GM18907 (cell line): ENCODE results near the gene GGCT.
A peak's percentile ranks its signal among the peaks of the same experiment; 100 is the strongest.
"Not testable (repeated sequence)": the region's sequence is repeated elsewhere in the genome, so short reads cannot be mapped to it uniquely, and the experiment has no call there.

Experiments
- ATAC-seq: cut with Tn5 transposase; IDR thresholded peaks from one replicate; pipeline ENCODE4 v1.9.1; 2021; ENCODE audit warnings: mild to moderate bottlenecking, moderate library complexity; ENCODE audit not compliant: unreplicated experiment

GGCT gene

GRCh38 chr7:30519122-30519521 is 14.5 kb upstream of the GGCT start:
- ATAC-seq: no peak

- no peak for ATAC-seq
These were observed 11.1 kb upstream of the GGCT start for GRCh38 chr7:30515761-30516160.

- no peak for ATAC-seq
These were observed 10.1 kb upstream of the GGCT start for GRCh38 chr7:30514776-30515175.

GRCh38 chr7:30514177-30514576 is 9.5 kb upstream of the GGCT start:
- ATAC-seq: no peak

DNA sequence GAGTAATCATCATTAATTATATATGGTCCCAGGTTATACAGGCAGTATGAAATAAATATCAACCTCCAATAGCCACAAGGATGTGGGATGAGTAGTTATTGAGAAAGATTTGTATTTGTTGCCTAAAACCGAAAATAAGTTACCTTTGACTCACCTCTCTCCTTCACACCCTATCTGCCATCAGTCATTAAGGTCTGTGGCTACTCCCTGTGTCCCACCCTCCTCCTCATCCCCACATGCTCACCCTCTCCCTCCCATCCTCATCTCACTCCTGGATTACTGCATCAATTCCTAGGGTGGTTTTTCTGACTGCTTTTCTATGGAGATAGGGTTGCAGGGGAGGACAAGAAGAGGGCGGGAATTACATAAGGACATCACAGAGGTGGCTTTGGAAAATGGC is 9.1 kb upstream of the GGCT start:
- no peak for ATAC-seq

GRCh38 chr7:30511973-30512662 is 7.5 kb upstream of the GGCT start:
- ATAC-seq: no peak

DNA sequence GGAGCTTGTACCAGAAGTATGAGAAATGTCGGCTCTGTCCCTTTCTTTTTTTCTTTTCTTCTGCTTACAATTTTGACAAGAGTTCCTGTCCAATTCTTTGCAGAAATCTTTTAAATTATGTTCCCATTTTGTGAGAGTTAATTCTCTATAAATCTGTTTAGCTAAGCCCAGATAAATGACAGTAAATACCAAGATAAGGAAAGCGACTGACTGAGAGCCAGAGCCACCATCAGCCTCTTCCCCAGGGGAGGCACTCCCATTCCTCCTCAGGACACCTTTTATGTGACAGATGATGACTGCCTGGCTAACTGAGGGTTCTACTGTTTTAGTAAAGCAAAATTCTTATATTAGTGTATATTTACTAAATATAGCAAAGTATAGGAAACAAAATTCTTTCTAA is 6.9 kb upstream of the GGCT start:
- no peak for ATAC-seq

DNA sequence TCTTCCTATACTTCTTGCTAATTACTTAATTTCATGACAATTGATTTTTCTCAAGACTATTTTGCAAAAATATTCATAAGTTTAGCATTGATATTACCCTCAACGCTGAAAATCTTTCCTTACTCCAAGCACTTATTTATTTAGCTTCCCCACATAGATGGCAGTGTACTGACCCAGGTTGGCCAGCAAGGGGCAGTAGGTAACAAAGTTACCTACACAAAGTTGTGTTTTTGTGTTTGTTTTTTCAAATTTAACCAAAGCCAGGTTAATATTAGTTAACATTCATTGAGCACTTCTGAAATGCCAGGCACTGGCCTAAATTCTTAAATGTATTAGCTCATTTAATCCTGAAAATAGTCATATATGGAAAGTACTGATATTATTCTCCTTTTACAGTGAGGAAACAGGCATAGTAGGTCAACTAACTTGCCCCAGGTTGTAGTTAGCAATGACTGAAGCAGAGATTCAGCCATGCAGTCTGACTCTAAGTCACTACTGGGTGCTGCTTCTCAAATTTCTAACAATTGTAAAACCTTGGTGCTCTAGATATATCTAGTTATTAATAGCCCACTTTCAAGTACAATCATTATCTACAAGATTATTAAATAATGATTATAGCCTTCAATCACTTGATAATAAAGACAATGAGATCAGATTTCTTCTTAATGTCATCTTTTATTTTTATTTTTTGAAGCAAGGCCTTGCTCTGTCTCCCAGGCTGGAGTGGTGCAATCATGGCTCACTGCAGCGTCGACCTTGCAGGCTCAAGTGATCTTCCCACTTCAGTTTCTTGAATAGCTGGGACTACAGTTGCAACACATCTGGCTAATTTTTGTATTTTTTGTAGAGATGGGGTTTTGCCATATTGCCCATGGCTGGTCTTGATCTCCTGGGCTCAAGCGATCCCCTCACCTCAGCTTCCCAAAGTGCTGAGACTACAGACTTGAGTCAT is 5.8 kb upstream of the GGCT start:
- no peak for ATAC-seq

DNA sequence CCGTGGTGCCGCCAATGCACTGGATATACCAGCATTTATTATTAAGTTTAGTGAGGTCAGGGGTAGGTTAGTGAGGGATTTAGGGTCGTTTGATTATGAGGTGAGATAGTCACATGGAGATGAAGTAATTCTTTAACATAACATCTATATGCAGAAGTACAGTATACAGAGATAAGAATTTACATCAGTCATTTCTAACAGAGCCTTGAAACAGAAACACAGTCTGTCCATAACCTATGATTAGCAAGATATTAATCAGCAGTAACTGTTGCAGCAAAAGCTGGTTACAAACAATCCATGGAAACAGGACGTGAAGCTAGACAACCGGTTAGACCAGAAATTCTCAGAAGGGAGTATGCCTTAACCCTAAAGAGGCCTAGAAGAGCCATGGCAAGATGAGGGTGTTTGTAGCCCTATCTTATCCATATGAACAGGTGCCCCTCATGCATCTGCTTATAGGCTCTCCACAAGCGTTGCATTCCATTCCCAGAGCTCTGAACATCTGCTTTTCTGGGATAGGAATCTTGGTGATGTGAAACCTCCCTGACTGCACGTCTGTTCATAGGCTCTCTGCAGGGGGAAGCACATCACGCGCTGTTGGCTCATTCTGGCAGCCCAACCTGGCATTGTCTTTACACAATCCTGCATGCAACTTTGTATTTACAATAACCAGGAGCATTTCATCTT is 4.7 kb upstream of the GGCT start:
- ATAC-seq: not testable (repeated sequence)

DNA sequence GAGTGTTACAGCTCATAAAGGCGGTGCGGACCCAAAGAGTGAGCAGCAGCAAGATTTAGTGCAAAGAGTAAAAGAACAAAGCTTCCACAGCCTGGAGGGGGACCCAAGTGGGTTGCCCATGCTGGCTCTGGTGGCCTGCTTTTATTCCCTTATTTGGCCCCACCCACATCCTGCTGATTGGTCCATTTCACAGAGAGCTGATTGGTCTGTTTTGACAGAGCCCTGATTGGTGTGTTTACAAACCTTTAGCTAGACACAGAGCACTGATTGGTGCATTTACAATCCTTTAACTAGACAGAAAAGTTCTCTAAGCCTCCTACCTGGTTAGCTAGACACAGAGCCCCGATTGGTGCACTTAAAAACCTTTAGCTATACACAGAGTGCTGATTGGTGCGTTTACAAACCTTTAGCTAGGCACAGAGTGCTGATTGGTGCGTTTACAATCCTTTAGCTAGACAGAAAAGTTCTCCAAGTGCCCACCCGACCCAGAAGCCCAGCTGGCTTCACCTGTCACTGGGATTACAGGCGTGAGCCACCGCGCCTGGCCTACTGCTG is 2.8 kb upstream of the GGCT start:
- ATAC-seq: not testable (repeated sequence)

DNA sequence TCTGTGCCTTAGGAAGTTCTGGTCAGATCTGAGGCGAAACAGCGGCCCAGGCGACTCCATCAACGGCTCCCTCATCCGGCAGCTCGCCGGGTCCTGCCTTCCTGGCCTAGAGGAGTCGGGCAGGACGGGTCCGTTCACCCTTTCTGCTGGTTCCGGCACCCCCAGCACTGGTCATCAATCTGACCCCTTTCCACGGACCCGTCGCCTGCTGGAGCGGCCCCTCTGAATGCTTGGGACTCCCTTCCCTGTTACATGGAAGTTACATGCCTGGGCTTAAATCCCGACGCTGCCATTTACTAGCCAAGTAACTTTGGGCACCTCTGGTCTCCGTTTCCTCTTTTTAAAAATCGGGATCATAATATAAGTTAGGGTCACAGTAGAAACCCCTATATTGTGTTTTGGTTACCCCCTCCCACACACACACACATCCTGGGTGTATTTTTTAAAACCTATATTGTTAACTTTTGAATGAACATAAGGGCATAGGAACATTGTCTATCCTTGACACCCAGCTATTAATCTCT is 607 bp upstream of the GGCT start:
- ATAC-seq: peak; percentile 27

DNA sequence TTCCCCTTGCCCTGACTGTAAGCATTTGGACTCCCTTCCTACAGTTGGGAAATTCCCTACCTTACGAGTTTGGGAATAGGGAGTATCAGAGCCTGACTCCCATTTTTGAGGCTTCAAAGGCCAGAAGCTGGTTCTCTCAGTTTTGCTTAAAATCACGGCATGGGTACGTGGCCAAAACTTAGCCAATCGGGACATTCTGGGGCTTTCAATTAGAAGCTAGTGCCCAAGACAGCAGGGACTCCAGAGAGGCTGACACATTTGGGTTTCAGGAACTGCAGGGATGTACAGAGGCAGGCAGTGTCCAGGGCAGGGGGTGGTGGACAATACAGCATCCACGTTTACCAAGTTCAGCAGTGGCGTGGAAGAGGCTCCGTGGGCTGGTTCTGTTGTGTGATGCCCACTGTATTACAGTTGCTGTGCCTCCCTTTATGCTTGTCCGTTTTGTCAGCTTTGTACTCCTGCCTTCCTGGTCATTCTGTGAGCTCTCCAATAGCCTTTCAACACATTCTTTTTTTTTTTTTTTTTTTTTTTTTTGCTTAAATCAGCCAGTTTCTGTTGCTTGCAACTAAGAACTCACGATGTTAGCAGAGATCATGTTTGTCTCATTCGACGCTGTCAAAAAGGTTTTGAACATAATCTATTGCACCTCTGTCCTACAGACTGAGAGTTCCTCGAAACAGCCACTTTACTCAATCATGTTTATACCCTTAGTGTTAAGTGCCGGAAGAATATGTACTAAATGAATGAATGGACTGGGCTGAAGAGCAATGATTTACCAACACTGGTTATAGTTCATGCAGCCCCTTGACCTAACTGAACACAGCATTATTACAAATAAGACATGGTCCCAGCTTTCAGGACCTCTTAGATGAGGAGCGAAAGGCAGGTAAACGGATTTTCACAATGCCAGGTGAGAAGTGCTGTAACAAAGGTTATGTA is 1.1 kb downstream of the GGCT start:
- no peak for ATAC-seq

DNA sequence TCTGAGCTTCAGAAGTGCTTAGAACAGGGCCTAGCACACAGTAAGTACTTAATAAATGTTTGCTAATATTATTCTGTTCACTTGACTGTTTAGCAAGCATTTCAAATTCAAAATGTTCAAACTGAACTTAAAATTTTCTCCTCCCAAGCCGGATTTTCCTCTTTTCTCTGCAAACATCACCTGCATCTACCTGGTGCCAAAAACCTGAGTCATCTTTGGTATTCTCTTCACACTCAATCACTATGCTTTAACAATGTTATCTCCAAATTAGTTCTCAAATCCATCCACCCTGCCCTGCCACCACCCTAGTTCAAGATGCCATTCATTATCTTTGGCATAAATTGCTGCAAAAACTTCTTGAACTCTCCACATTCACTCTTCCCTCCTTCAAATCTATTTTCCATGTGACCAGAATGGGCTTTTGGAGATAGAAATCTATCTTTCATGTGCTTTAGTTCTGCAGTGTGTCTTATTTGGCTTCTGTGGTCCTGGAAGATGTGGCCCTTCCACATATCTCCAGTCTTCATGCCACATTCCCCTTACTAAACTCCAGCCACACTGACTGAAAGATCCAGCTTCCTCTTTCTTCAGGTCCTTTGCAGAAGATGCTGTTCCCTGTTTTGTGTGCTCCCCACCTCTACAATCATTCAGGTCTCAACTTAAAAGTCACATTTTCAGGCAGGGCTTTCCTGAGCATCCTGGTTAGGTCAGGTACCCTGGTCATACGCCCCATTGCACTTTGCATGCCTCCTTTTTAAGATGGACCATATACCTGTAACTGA is 2.0 kb downstream of the GGCT start:
- no peak for ATAC-seq

GRCh38 chr7:30501264-30501663 is 3.4 kb downstream of the GGCT start:
- ATAC-seq: no peak

GRCh38 chr7:30493228-30493627 is 11.4 kb downstream of the GGCT start:
- ATAC-seq: no peak

- no peak for ATAC-seq
These were observed 13.2 kb downstream of the GGCT start for GRCh38 chr7:30491417-30491816.

DNA sequence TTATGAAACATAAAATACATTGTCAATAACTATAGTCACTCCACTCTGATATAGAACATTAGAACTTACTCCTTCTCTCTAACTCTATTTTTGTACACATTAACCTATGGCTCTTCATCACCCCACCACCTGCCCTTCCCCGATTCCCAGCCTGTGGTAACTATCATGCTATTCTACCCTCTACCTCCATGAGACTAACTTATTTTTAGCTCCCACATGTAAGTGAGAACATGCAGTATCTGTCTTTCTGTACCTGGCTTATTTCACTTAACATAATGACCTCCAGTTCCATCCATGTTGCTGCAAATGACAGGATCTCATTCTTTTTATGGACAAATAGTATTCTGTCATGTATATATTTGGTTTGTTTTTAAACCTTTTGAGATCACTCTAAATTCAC is 17.3 kb downstream of the GGCT start:
- no peak for ATAC-seq

DNA sequence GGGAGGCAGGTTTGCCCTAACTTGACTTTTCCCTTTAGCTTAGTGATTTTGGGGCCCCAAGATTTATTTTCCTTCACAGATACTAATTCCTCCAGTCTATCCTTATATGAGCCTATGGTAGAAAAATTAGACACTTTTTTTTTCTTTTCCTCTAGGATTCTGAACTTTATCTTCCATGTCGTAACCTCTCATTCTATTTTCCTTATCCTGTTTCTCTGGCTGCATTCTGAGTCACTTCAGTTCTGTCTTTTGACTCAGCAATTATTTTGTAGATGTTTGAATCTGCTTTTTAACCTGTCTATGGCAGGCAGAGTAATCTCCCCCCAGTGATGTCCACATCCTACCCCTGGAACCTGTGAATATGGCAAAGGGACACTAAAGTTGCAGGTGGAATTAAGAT is 19.0 kb downstream of the GGCT start:
- no peak for ATAC-seq

- ATAC-seq: not testable (repeated sequence)
These were observed 23.2 kb downstream of the GGCT start for GRCh38 chr7:30481416-30481815.
